Measurements from ENCODE around the gene NUP93.

- TF ChIP-seq YY1 (IDR thresholded peaks at IDR 0.05; ENCODE audit: insufficient read depth, insufficient read length) (no peak), SUZ12 (IDR thresholded peaks at IDR 0.05; ENCODE audit: extremely low read depth, insufficient read depth, insufficient read length) (no peak), ZNF274 (IDR thresholded peaks at IDR 0.05; ENCODE audit: low read depth, low read length) (no peak)
Measured at GRCh38 chr16:56871172-56871593, 141.3 kb downstream of the NUP93 start.
